NCI-H187 (cell line): ENCODE data around the gene VTCN1.
"Not testable (repeated sequence)": the region's sequence is repeated elsewhere in the genome, so short reads cannot be mapped to it uniquely, and the experiment has no call there.

Source experiments
- DNase-seq, 2 experiments: peaks; one replicate each; lab custom pipeline; 2025; lab: John Stamatoyannopoulos, UW

VTCN1 gene

GRCh38 chr1:117210831-117211261 is at the start of gene VTCN1:
TSS of gene VTCN1 (minus strand) at chr1:117210927. CDS start at chr1:117210855, 72 bp downstream.
- no peak for DNase-seq

- no peak for DNase-seq
These were observed 48.1 kb upstream of the VTCN1 start for GRCh38 chr1:117258791-117259190.

- DNase-seq = not testable (repeated sequence)
These were observed 47.3 kb upstream of the VTCN1 start for GRCh38 chr1:117258075-117258474.

GRCh38 chr1:117257291-117257690 is 46.6 kb upstream of the VTCN1 start:
- DNase-seq = no peak

DNA sequence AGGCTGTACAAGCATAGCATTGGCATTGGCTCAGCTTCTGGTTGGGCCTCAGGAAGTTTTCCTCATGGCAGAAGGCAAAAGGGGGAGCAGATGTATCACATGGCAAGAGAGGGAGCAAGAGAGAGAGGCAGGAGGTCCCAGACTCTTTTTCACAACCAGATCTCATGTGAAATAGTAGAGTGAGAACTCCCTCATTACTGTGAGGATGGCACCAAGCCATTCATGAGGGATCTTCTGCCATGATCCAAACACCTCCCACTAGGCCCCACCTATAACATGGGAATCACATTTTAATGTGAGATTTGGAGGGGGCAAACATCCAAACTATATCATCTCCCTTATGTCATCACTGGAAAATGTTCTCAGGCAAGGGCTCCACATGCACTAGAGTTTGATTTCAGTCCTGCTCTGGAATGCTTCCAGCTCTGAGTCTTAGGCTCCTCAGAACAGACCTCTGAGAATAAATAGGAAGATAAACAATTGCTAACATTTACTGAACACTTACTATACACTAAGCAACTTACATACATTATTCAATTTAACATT is 39.4 kb upstream of the VTCN1 start:
- DNase-seq = no peak

DNA sequence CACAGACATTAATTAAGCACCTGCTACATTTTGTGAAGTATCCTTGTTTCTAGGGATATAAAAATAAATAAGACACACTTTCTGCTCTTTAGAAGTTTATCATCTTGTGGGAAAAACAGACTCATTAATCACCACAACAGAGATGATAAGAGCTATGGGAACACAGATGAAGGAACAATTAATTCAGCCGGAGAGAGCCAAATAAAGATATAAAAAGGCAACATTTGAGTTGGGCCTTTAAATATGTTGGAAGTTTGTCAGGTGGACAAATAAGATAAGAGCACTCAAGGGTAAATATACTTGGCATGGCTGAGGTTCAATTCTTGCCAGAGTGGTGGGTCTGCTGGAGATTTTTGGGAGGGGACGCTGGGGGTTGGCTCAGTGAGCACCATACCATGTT is 34.2 kb upstream of the VTCN1 start:
- DNase-seq = no peak

GRCh38 chr1:117244306-117244705 is 33.6 kb upstream of the VTCN1 start:
- no peak for DNase-seq

GRCh38 chr1:117241512-117241911 is 30.8 kb upstream of the VTCN1 start:
- no peak for DNase-seq

GRCh38 chr1:117240547-117240946 is 29.8 kb upstream of the VTCN1 start:
- DNase-seq = no peak

- DNase-seq = no peak
These were observed 28.7 kb upstream of the VTCN1 start for GRCh38 chr1:117239467-117239866.

- no peak for DNase-seq
These were observed 27.1 kb upstream of the VTCN1 start for GRCh38 chr1:117237726-117238381.

DNA sequence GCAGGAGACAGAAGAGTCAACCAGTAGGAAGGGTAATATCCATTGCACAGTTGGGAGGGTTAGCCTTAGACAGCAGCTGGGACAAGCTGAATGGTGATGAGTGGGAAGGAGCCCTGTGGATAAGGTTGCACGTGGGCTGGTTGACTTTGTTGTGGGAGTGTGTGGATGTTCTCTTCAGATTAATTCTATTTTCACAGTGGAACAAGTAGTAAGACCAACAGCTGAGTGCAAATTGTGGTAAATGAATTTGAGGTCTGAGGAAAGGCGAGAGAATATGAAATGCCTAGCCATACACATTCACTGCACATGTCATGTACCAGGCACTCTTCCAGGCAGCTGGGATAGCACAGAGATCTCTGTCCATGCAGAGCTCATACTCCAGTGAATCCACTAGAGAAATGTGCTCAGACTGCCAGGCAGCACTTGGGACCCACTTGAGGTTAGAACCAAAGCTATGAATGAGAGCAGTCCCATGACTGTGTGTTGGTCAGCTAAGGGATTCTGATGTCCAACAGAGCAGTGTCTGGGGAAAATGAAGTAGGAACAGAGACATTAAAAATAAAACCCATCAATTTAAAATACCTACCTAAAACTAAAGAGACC is 25.2 kb upstream of the VTCN1 start:
- no peak for DNase-seq

DNA sequence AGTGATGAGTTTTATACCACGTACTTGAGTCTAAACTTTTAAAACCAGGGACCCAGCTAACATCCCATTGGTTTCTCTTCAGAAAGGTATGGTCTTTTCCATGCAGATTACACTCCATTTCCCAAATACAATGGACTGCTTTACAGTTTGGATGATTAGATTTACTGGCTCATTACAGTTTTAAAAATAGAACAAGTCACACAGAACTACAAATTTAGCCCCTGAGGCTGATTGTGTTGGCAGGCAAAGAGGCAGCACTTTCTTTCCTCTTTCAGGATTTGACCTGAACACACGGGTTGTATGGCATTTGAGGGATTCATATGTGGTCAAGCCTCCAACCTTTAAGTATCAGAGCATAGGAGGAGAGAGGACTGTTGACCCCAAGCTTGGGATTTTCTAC is 21.8 kb upstream of the VTCN1 start:
- no peak for DNase-seq

GRCh38 chr1:117231748-117232373 is 21.1 kb upstream of the VTCN1 start:
- no peak for DNase-seq

GRCh38 chr1:117231312-117231711 is 20.6 kb upstream of the VTCN1 start:
- no peak for DNase-seq

- DNase-seq = no peak
These were observed 18.5 kb upstream of the VTCN1 start for GRCh38 chr1:117229217-117229616.

- no peak for DNase-seq
These were observed 15.2 kb upstream of the VTCN1 start for GRCh38 chr1:117225931-117226330.

DNA sequence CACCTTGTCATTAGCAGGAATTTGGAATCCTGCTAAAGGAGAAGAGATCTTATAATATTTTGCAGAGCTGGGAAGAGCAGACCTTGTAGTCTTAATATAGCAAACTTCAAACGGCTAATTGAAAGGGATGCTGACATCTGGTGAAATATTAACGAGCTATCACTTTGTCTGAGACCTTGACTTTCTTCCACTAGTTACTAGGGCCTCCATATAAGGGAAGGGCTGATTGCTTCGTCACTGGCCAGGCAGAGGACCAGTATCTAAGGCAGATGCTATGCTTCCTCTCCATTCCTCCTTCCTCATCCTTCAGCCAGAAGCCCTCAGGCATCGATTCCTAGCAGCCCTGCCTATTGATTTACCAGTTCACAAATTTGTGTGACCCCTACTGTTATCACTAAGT is 6.0 kb upstream of the VTCN1 start:
- no peak for DNase-seq

- DNase-seq = no peak
These were observed 5.2 kb upstream of the VTCN1 start for GRCh38 chr1:117215733-117216462.

GRCh38 chr1:117215019-117215418 is 4.3 kb upstream of the VTCN1 start:
- DNase-seq = no peak

DNA sequence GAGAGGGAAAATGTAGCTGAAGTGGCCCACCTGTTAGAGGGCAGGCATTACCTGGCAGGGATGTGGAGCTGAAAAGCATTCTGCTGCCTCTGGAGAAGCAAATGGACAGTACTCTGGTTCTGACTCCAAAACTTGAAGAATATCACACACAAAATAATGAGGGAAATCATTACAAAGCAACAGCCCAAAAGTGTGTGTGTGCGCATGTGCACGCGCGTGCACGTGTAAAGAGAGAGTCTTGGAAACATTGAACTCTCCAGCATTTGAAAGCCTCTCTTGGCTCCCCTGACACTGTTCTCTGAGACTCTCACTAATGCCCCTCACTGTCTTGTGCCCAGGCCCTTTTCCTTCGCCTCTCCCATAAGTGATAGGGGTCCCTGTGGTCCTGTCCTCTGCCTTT is 2.3 kb upstream of the VTCN1 start:
- no peak for DNase-seq

- DNase-seq = no peak
These were observed 341 bp downstream of the VTCN1 start for GRCh38 chr1:117210386-117210785.

- no peak for DNase-seq
These were observed 1.6 kb downstream of the VTCN1 start for GRCh38 chr1:117209094-117209493.
